GM18508 (cell line): ENCODE data around the gene AVPR1A.

ENCODE experiments used
- ATAC-seq: cut with Tn5 transposase; IDR thresholded peaks from one replicate; pipeline ENCODE4 v1.9.1; 2021; ENCODE audit warnings: moderate number of reproducible peaks; ENCODE audit not compliant: insufficient read depth, unreplicated experiment

The AVPR1A gene

DNA sequence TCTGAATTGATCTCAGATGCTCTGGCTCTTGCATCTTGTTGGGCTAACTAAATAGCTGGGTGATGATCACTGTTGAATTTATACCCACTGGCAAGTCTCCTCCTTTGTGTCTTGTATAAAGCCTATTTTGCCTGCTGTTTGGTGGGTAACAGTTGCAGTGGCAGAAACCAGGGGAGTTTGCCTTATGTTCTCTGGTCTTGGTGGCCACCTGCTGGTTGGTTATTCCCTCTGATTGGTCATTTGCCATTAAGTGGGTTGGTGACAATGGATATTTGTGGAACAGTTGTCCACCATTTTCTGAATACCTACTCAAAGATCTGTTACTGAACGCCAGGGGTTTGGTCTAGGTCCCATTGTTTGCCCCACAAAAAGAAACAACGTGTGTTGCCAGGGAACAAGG is 52.1 kb downstream of the AVPR1A start:
- no peak for ATAC-seq

GRCh38 chr12:63095369-63095980 is 55.5 kb downstream of the AVPR1A start:
- ATAC-seq: no peak

GRCh38 chr12:63093711-63094110 is 57.3 kb downstream of the AVPR1A start:
- no peak for ATAC-seq

DNA sequence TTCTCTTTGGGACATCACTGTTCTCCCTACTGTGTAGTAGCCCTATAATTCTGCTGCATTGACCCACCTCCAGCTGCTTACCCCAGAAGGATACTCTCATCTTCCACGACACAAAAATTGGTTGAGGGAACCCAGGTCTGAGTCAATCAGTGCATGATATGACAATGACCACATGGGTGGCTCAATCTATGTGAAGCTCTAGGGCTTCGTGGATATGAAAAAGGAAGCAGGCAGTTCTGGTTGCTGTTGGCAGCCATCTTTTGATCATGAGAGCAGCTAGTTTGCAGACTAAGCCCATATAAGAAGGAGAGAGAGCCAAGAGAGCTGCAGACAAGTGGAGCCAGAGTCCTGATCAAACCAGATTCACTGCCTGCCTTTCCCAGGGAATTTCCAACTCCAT is 57.9 kb downstream of the AVPR1A start:
- no peak for ATAC-seq
